ENCODE results near the gene ZNF563.
"Not testable (repeated sequence)": the region's sequence is repeated elsewhere in the genome, so short reads cannot be mapped to it uniquely, and the experiment has no call there.

ZNF563 gene

GRCh38 chr19:12333162-12334159 lies at the start of gene ZNF563:
ZNF563 (minus strand) TSS chr19:12333633; CDS start chr19:12333482, 151 bp downstream.
- peak; percentile 67 for DNase-seq (ENCODE audit: low read depth, low spot score)

DNA sequence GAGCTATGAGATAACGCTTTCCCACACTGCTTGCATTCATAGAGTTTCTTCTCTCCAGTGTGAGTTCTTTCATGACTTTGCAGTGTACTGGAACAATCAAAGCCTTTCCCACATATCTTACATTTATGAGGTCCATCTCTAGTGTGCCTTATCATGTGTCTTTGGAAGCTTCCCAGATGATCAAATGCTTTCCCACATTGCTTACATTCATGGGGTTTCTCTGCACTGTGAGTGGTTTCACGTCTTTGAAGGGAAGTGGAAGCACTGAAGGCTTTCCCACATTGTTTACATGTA lies 47.0 kb upstream of the ZNF563 start:
- no peak for DNase-seq (ENCODE audit: low read depth, low spot score)

DNA sequence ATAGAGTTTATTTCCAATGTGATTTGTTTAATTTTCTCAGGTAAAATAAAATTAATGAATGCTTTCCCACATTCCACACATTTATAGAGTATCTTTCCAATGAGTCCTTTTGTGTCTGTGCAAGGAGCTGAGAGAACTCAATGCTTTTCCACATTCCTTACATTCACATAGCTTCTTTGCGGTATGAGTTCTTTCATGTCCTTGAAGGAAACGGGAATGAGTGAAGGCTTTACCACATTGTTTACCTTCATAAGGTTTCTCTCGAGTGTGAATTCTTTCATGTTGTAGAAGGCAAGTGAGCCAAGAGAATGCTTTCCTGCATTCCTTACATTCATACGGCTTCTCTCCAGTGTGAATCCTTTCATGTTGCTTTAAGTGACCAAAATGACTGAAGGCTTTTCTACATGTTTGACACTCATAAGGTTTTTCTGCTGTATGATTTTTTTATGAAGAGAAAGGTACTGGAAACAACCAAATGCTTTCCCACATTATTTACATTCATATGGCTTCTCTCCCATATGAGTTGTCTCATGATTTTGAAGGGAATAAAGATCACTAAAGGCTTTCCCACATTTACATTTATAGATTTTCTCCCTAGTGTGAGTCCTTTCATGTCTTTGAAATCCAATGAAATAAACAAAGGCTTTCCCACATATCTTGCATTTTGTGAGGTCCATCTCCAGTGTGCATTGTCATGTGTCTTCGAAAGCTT lies 46.5 kb upstream of the ZNF563 start:
- no peak for DNase-seq (ENCODE audit: low read depth, low spot score)

GRCh38 chr19:12374026-12374425 lies 40.6 kb upstream of the ZNF563 start:
- DNase-seq (ENCODE audit: low read depth, low spot score): no peak

- DNase-seq (ENCODE audit: low read depth, low spot score): peak; percentile 76
These were observed 32.1 kb upstream of the ZNF563 start, which contains the start of gene ZNF442 for GRCh38 chr19:12365236-12366162. ZNF442 (minus strand) TSS chr19:12365683; CDS start chr19:12363631, 2,052 bp downstream.

DNA sequence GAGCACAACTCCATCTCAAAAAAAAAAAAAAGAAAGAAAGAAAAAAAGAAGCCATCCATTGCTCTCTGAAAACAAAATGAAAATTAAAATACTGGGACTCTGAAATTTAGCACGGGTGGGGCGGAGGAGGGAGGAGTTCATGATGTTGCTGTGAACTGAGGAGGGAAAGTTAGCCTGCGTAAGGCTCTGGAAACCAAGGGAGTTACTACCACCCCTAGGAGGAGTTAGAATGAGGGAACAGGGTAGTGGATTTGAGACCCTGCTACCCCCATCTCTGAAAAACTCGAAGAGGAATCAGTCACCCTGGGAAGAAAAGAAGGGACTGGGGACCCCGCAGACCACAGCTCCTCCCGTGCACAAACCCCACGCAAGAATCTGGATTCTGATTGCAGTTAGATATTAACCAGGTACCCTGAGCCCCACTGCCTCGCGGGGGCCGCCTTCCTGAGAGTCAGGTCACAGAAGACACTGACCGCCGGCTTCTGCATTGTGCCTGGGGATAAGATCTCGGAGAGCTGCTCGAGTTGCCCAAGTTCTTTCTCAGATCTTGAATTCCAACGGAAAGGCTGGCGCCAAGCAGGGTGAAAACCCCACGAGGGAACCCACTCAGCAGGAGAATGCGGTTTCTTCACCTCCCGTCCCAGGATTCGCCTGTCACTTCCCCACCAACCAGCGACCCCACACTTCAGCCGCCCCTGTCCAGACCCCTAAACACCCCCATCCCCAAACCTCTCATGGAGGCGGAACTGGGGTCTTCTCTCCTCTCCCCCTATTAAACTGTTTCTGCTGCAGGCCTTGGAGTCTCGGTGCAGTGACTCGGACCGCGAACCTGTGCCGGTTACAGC lies 31.2 kb upstream of the ZNF563 start:
- no peak for DNase-seq (ENCODE audit: low read depth, low spot score)

DNA sequence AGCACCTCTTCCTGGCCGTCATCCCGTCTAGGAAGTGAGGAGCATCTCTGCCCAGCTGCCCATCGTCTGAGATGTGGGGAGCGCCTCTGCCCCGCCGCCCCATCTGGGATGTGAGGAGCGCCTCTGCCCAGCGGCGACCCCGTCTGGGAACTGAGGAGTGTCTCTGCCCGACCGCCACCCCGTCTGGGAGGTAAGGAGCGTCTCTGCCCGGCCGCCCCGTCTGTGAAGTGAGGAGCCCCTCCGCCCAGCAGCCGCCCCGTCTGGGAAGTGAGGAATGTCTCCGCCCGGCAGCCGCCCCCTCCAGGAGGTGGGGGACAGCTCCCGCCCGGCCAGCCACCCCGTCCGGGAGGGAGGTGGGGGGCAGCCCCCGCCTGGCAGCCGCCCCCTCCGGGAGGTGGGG lies 28.8 kb upstream of the ZNF563 start:
- not testable (repeated sequence) for DNase-seq (ENCODE audit: low read depth, low spot score)

DNA sequence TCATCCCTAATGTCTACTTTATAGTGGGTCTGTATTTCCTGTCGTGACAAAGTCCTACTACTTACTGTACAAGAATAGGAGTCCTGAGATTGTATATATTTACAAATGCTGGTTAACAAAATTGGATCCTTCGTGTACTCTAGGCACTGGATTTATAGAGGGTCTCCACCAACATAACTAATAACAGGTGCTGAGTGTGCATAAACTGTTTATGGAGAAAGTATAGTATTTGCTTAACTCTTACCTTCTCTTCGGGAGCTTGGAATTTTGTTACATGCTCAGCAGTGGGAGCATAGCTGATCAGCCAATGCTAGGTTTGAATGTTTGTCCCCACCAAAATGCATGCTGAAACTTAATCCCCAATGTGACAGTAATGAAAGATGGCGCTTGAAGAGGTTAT lies 19.9 kb upstream of the ZNF563 start:
- no peak for DNase-seq (ENCODE audit: low read depth, low spot score)

- no peak for DNase-seq (ENCODE audit: low read depth, low spot score)
These were observed 17.4 kb upstream of the ZNF563 start for GRCh38 chr19:12350890-12351197.

DNA sequence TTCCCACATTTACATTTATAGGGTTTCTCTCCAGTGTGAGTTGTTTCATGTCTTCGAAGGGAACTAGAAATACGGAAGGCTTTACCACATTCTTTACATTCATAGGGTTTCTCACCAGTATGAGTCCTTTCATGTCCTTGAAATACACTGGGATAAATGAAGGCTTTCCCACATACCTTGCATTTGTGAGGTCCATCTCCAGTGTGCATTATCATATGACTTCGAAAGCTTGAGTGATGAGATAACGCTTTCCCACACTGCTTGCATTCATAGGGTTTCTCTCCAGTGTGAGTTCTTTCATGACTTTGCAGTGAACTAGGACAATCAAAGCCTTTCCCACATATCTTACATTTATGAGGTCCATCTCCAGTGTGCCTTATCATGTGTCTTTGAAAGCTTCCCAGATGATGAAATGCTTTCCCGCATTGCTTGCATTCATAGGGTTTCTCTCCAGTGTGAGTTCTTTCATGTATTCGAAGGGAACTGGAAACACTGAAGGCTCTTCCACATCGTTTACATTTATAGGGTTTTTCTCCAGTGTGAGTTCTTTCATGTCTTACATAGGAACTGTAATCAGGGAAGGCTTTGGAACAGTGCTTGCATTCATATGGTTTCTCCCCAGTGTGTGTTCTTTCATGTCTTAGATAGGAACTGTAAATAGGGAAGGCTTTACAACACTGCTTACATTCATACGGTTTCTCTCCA lies 16.9 kb upstream of the ZNF563 start:
- no peak for DNase-seq (ENCODE audit: low read depth, low spot score)

GRCh38 chr19:12346896-12347295 lies 13.5 kb upstream of the ZNF563 start:
- DNase-seq (ENCODE audit: low read depth, low spot score): no peak

DNA sequence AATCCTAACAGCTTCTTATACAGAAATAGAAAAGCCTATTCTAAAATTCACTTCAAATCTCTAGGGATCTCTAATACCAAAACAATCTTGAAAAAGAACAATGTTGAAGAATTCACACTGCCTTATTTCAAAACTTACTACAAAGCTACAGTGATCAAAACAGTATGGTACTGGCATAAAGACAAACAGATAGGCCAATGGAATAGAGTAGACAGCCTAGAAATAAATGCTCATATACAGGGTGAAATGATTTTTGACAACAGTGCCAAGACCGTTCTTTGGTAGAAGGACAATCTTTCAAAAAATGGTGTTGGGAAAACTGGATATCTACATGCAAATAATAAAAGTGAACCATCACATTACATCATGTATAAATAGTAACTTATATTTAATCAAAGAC lies 11.8 kb upstream of the ZNF563 start:
- no peak for DNase-seq (ENCODE audit: low read depth, low spot score)

DNA sequence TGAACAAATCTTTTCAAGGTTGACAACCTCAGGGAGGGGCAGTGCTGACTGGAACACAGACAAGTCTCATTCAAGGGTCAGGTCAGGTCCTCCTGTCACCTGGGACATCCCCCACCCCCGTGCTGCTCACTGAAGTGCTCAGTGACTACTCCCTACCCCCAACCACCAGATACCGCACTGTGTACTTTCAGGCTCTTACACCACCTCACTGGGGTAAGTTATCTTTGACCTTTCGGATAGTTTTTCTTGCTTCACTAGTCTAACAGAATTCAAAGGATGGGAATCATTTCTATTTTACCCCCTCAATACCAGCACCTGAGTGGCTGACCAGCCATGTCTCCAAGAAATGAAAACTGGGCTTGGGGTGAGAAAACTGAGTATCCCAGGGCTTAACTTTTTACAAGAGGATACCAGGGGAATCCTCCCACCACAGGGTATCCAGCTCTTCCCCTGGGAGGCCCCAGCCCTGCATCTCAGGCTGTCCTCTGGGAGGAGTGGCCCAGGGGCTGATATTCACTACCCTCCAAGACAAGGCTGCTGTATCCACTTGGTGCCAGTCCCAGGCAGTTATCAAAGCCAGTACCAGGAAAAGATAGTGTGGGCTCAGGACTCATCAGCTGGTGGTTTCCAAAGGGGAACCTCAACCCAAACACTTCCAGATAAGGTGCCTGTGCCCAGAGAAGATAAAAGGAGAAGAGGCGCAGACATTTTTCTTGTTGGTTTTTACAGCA lies 2.1 kb downstream of the ZNF563 start:
- no peak for DNase-seq (ENCODE audit: low read depth, low spot score)

DNA sequence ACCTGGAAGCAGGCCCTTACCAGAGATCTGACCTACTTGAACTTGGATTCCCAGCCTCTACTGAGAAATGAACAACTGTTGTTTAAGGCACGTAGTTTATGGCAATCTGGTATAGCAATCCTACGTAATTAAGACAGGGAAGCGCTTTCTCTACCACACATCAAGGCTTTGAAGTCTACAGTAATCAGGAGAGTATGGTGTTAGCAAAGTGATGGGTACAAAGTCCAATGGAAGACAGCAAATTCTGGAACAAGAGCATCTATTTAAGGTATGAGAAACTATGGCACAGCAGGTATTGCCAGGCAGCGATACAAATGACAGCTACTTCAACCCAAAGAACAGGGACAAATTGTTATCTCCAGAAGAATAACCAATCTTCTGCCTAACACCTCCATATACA lies 3.1 kb downstream of the ZNF563 start:
- no peak for DNase-seq (ENCODE audit: low read depth, low spot score)

GRCh38 chr19:12325690-12326089 lies 7.7 kb downstream of the ZNF563 start:
- DNase-seq (ENCODE audit: low read depth, low spot score): no peak

GRCh38 chr19:12318782-12319413 lies 14.5 kb downstream of the ZNF563 start:
- no peak for DNase-seq (ENCODE audit: low read depth, low spot score)

DNA sequence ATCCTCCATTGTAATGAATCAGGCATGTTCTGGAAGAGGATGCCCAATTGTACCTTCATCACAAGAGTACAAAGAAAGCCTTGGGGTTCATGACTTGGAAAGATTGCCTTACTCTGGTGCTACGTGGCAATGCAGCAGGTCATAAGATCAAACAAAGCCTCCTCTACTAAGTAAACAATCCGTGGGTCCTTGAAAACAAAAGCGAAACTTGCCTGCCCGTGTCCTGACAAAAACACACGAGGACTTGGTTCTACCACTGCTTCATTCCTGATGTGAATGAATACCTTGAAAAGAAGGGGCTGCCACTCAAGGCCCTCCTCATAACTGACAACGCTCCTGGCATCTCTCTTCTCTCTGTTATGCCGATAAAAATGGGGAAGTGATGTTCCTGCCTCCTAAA lies 18.9 kb downstream of the ZNF563 start:
- no peak for DNase-seq (ENCODE audit: low read depth, low spot score)

DNA sequence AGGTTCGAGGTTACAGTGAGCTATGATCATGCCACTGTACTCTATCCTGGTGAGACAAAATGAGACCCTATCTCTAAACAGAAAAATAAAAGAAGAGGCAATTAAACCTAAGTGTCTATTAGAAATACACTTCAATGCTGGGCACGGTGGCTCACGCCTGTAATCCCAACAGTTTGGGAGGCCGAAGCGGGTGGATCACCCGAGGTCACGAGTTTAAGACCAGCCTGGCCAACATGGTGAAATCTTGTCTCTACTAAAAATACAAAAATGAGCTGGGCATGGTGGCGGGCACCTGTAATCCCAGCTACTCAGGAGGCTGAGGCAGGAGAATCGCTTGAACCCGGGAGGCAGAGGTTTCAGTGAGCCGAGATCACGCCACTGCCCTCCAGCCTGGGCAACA lies 24.5 kb downstream of the ZNF563 start:
- DNase-seq (ENCODE audit: low read depth, low spot score): not testable (repeated sequence)

- no peak for DNase-seq (ENCODE audit: low read depth, low spot score)
These were observed 38.2 kb downstream of the ZNF563 start for GRCh38 chr19:12295191-12295590.
